HCT116 (cell line): ENCODE data around the gene OXCT1. TPM values are rescaled to one million over a fixed set of nuclear protein-coding genes. Genes with fewer than 3 reads are reported as not detected.

Experiments used
- ATAC-seq: fragments of 200-7000 bp; cut with Tn5 transposase; 2 replicates; pipeline ENCODE4 v1.9.1; 2020; ENCODE audit warnings: mild to moderate bottlenecking, moderate library complexity
- BruUV-seq: library from RNA; stranded (reverse); fragments of 400-500 nt; replicated peaks from 2 replicates; lab custom pipeline; 2021; lab: Mats Ljungman, UMichigan
- CTCF ChIA-PET: fragments of 300-600 bp; sonication (Branson Sonifier 250); formaldehyde crosslinking; loops from one replicate; lab custom pipeline; 2021; ENCODE audit warnings: antibody characterized with exemption; lab: Charles Lee
- POLR2A ChIA-PET: fragments of 300-600, 350-600 bp; sonication (Branson Sonifier 250); formaldehyde crosslinking; loops from one replicate; lab custom pipeline; 2021; ENCODE audit warnings: antibody characterized with exemption; lab: Charles Lee
- RAD21 ChIA-PET, 2 experiments: fragments of 300-600 bp; sonication (Branson Sonifier 250); formaldehyde crosslinking; loops; one replicate each; lab custom pipeline; 2023; ENCODE audit warnings: low total read pairs in 2 of 2; ENCODE audit not compliant: uncharacterized antibody in 2 of 2, unreplicated experiment in 2 of 2, low non-redundant PET in 1 of 2; lab: Charles Lee
- DNase-seq: peaks from one replicate; pipeline ENCODE4 v3.0.0-alpha.2; 2010; ENCODE audit warnings: low read depth, low spot score
- H2AFZ ChIP-seq: fragments of 200-600 bp; shearing (Covaris generic), sonication (generic); 2 replicates; pipeline ENCODE4 v1.6.1; 2017; ENCODE audit warnings: low read depth, mixed run types, mixed read lengths, antibody characterized with exemption, low read length; ENCODE audit not compliant: poor library complexity, severe bottlenecking
- H3K27ac ChIP-seq: 2 replicates; pipeline ENCODE4 v1.5.1; 2012; ENCODE audit warnings: low read depth, low read length
- H3K27me3 ChIP-seq: fragments of 200-600 bp; sonication (generic); 2 replicates; pipeline ENCODE4 v1.6.1; 2016; ENCODE audit warnings: mixed run types, low read length, mixed read lengths; ENCODE audit not compliant: insufficient read depth
- H3K36me3 ChIP-seq, 2 experiments: fragments of 200-500 bp in 1 of 2; fragments of 200-600 bp in 1 of 2; sonication (Bioruptor generic) in 1 of 2; sonication (generic) in 1 of 2; 2 replicates each; pipeline versions ENCODE4 v1.5.1 to v1.6.1; 2014 to 2016; ENCODE audit warnings: low read length in 2 of 2, inconsistent platforms in 1 of 2, mixed read lengths in 1 of 2, mixed run types in 1 of 2; ENCODE audit not compliant: insufficient read depth in 2 of 2, control insufficient read depth in 1 of 2
- H3K4me1 ChIP-seq, 2 experiments: fragments of 200-600 bp in 1 of 2; sonication (generic) in 1 of 2; 2 replicates each; pipeline versions ENCODE4 v1.5.1 to v1.6.1; 2012 to 2017; ENCODE audit warnings: low read length in 2 of 2, inconsistent platforms in 1 of 2, mild to moderate bottlenecking in 1 of 2, mixed read lengths in 1 of 2, mixed run types in 1 of 2, moderate library complexity in 1 of 2; ENCODE audit not compliant: insufficient read depth in 2 of 2, control insufficient read depth in 1 of 2
- H3K4me2 ChIP-seq: fragments of 200-600 bp; sonication (generic); 2 replicates; pipeline ENCODE4 v1.6.1; 2017; ENCODE audit warnings: mixed run types, low read length, mixed read lengths
- H3K4me3 ChIP-seq, 2 experiments: fragments of 200-600 bp in 1 of 2; sonication (generic) in 1 of 2; replicated peaks in 1 of 2; 2 replicates each; pipeline ENCODE4 v1.5.1; 2011 to 2016; ENCODE audit warnings: low read length in 2 of 2, control low read depth in 1 of 2, low read depth in 1 of 2, mild to moderate bottlenecking in 1 of 2, mixed read lengths in 1 of 2, mixed run types in 1 of 2
- H3K79me2 ChIP-seq: fragments of 200-600 bp; sonication (generic); 2 replicates; pipeline ENCODE4 v1.6.1; 2017; ENCODE audit warnings: mild to moderate bottlenecking, mixed run types, low read length, moderate library complexity, mixed read lengths; ENCODE audit not compliant: insufficient read depth
- H3K9ac ChIP-seq: fragments of 200-600 bp; sonication (generic); 2 replicates; pipeline ENCODE4 v1.6.1; 2016; ENCODE audit warnings: low read length, mixed read lengths
- H3K9me2 ChIP-seq: fragments of 200-600 bp; sonication (generic), shearing (Covaris generic); 2 replicates; pipeline ENCODE4 v1.6.1; 2017; ENCODE audit warnings: mixed run types, mild to moderate bottlenecking, moderate library complexity; ENCODE audit not compliant: insufficient read depth
- H3K9me3 ChIP-seq, 2 experiments: fragments of 200-500 bp in 1 of 2; fragments of 200-600 bp in 1 of 2; sonication (Bioruptor generic) in 1 of 2; sonication (generic) in 1 of 2; 2 replicates each; pipeline ENCODE4 v1.6.1; 2014 to 2017; ENCODE audit warnings: low read length in 2 of 2, mixed read lengths in 2 of 2, inconsistent platforms in 1 of 2, low read depth in 1 of 2, mild to moderate bottlenecking in 1 of 2, mixed run types in 1 of 2, moderate library complexity in 1 of 2; ENCODE audit not compliant: control insufficient read depth in 1 of 2, insufficient read depth in 1 of 2
- H4K20me1 ChIP-seq: fragments of 200-600 bp; sonication (generic), shearing (Covaris generic); 2 replicates; pipeline ENCODE4 v1.6.1; 2017; ENCODE audit warnings: mixed run types, mild to moderate bottlenecking, moderate library complexity; ENCODE audit not compliant: insufficient read depth
- CBX3 ChIP-seq: IDR thresholded peaks from 2 replicates; pipeline ENCODE4 v1.6.1; 2012; ENCODE audit warnings: low read depth
- EZH2 ChIP-seq: fragments of 200-600 bp; sonication (generic); IDR thresholded peaks from 2 replicates; pipeline ENCODE4 v1.6.1; 2017; ENCODE audit warnings: antibody characterized with exemption, mixed run types
- EZH2phosphoT487 ChIP-seq: fragments of 200-600 bp; IDR thresholded peaks from 2 replicates; pipeline ENCODE4 v1.6.1; 2018; ENCODE audit warnings: antibody characterized with exemption, borderline replicate concordance
- JUND ChIP-seq: IDR thresholded peaks from 2 replicates; pipeline ENCODE4 v1.6.1; 2012
- POLR2AphosphoS5 ChIP-seq: IDR thresholded peaks from 2 replicates; pipeline ENCODE4 v1.6.1; 2011; ENCODE audit warnings: mild to moderate bottlenecking, low read depth, low read length, moderate library complexity
- RAD21 ChIP-seq: IDR thresholded peaks from 2 replicates; pipeline ENCODE4 v1.6.1; 2012; ENCODE audit warnings: low read depth, mild to moderate bottlenecking
- SRF ChIP-seq: IDR thresholded peaks from 2 replicates; pipeline ENCODE4 v1.6.1; 2012; ENCODE audit warnings: low read depth
- TCF7L2 ChIP-seq: IDR thresholded peaks from 2 replicates; pipeline ENCODE4 v1.7.0; 2011; ENCODE audit warnings: borderline replicate concordance, inconsistent platforms; ENCODE audit not compliant: insufficient read depth, insufficient read length; ENCODE audit errors: extremely low read depth
- YY1 ChIP-seq: IDR thresholded peaks from 2 replicates; pipeline ENCODE4 v1.6.1; 2011; ENCODE audit warnings: low read length, low read depth, moderate library complexity, mild to moderate bottlenecking; ENCODE audit not compliant: insufficient replicate concordance; ENCODE audit errors: extremely low read depth
- ZNF274 ChIP-seq: fragments of 200-500 bp; sonication (Bioruptor generic); IDR thresholded peaks from 2 replicates; pipeline ENCODE4 v1.6.1; 2014; ENCODE audit warnings: mild to moderate bottlenecking, low read depth, low read length, inconsistent platforms
- intact Hi-C: fragments of 100-400 bp; cut with micrococcal nuclease; formaldehyde crosslinking; loops from 2 replicates; pipeline ENCODE4 v1.10.0; 2022
- total RNA-seq: library from RNA; stranded (reverse); gene quantifications from one replicate; pipeline ENCODE4 v1.2.1, GENCODE V29; 2021; ENCODE audit not compliant: unreplicated experiment
- TF ChIP-seq, protein P1 (sequence below): IDR thresholded peaks from 2 replicates; pipeline ENCODE4 v1.6.1; 2012; ENCODE audit warnings: low read depth

Gene OXCT1
- total RNA-seq, 1 experiment from 2014 or later, result 28.1 TPM

DNA sequence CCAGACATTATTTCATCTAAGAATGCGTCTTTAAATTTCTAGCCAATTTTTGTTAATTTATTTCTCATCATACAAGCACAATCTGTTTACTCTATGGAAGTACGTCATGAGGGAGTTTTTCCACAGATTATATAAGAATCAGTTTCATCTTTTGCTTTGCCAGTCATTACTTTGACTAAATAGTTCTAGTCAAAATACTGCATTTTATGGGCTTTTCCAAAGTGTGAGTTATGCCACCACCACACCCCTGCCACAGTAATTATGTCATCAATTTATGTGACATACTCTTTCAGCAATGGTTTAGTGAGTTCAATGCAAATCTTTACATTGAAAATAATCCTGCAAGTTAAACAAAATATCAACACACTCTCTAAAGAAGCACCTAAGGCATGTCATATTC lies 35.9 kb upstream of the OXCT1 start:
- Histone ChIP-seq H3K9me2 (no peaks in the 10 kb centered on the region), H3K9ac (no peak overlapping the region), H2AFZ (no peak overlapping the region), H4K20me1 (no peaks in the 10 kb centered on the region; the same call in 1 of the 2 replicates), H3K79me2 (peaks cover 30% of the 10 kb centered on the region), H3K9me3 (no peaks in the 10 kb centered on the region), H3K4me1 (peaks cover 8 to 18% of the 10 kb centered on the region in 2 experiments; a peak in 3 of 4 replicates), H3K4me3 (no peak overlapping the region), H3K4me2 (no peak overlapping the region), H3K27ac (no peak overlapping the region), H3K27me3 (no peaks in the 10 kb centered on the region), H3K36me3 (peaks cover 17 to 24% of the 10 kb centered on the region in 2 experiments; a peak in 3 of 4 replicates)
- ATAC-seq, result no peak
- no peak for TF ChIP-seq EZH2
- TF ChIP-seq RAD21, result no peak
- TF ChIP-seq CBX3, result no peak
- no peak for TF ChIP-seq POLR2AphosphoS5
- no peak for TF ChIP-seq JUND
- TF ChIP-seq EZH2phosphoT487, result no peak
- TF ChIP-seq, protein P1, sequence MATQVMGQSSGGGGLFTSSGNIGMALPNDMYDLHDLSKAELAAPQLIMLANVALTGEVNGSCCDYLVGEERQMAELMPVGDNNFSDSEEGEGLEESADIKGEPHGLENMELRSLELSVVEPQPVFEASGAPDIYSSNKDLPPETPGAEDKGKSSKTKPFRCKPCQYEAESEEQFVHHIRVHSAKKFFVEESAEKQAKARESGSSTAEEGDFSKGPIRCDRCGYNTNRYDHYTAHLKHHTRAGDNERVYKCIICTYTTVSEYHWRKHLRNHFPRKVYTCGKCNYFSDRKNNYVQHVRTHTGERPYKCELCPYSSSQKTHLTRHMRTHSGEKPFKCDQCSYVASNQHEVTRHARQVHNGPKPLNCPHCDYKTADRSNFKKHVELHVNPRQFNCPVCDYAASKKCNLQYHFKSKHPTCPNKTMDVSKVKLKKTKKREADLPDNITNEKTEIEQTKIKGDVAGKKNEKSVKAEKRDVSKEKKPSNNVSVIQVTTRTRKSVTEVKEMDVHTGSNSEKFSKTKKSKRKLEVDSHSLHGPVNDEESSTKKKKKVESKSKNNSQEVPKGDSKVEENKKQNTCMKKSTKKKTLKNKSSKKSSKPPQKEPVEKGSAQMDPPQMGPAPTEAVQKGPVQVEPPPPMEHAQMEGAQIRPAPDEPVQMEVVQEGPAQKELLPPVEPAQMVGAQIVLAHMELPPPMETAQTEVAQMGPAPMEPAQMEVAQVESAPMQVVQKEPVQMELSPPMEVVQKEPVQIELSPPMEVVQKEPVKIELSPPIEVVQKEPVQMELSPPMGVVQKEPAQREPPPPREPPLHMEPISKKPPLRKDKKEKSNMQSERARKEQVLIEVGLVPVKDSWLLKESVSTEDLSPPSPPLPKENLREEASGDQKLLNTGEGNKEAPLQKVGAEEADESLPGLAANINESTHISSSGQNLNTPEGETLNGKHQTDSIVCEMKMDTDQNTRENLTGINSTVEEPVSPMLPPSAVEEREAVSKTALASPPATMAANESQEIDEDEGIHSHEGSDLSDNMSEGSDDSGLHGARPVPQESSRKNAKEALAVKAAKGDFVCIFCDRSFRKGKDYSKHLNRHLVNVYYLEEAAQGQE, result no peak
- no peak for TF ChIP-seq SRF
- no peak for TF ChIP-seq ZNF274
- no peak for TF ChIP-seq YY1
- no peak for TF ChIP-seq TCF7L2
- intact Hi-C loops, result no loop called here
- DNase-seq, result no peak
- no TSS peak for BruUV-seq
- ChIA-PET CTCF (no interaction called here), POLR2A (no interaction called here), RAD21 (no interaction called here)
